Transverse colon (tissue), 4 donors: ENCODE measurements around the gene ZNF330. TPM values are rescaled to one million over a fixed set of nuclear protein-coding genes. Genes with fewer than 3 reads are reported as not detected.

Experiments
- DNase-seq: peaks from one replicate; pipeline ENCODE4 v3.0.0-alpha.2; 2019
- H3K27ac ChIP-seq, 4 donors: fragments of 200-600 bp; sonication (generic); 2 replicates each; pipeline ENCODE4 v1.5.1; 2016 to 2018; ENCODE audit warnings: inconsistent platforms in 4 of 4
- H3K27me3 ChIP-seq: fragments of 200-600 bp; sonication (generic); 2 replicates; pipeline ENCODE4 v1.5.1; 2017; ENCODE audit warnings: inconsistent platforms
- H3K36me3 ChIP-seq, 4 donors: fragments of 200-600 bp; sonication (generic); 2 replicates each; pipeline ENCODE4 v1.5.1; 2017 to 2019; ENCODE audit warnings: inconsistent platforms in 4 of 4
- H3K4me1 ChIP-seq, 4 donors: fragments of 200-600 bp; sonication (generic); 2 replicates each; pipeline ENCODE4 v1.5.1; 2017 to 2020; ENCODE audit warnings: inconsistent platforms in 4 of 4
- H3K4me3 ChIP-seq, 4 donors: fragments of 200-600 bp; sonication (generic); 1 replicate in 1 of 4; 2 replicates in 3 of 4; pipeline versions ENCODE4 v1.5.1 to v1.6.1; 2017 to 2019; ENCODE audit warnings: inconsistent platforms in 4 of 4
- H3K9me3 ChIP-seq, 2 donors: fragments of 200-600 bp; sonication (generic); 2 replicates each; pipeline ENCODE4 v1.5.1; 2017 to 2019; ENCODE audit warnings: inconsistent platforms in 2 of 2
- EP300 ChIP-seq: sonication (generic); formaldehyde crosslinking; IDR thresholded peaks from one replicate; pipeline ENCODE4 v1.6.1; 2017; ENCODE audit warnings: antibody characterized with exemption, low read depth
- POLR2A ChIP-seq: fragments of 450-650 bp; IDR thresholded peaks from one replicate; pipeline ENCODE4 v1.6.1; 2016; ENCODE audit warnings: antibody characterized with exemption, mild to moderate bottlenecking, moderate library complexity
- POLR2AphosphoS5 ChIP-seq, 3 donors: sonication (generic); formaldehyde crosslinking; IDR thresholded peaks; one replicate each; pipeline ENCODE4 v1.6.1; 2016; ENCODE audit warnings: antibody characterized with exemption in 3 of 3
- WGBS, 2 donors: methylation state at CpG; one replicate each; pipeline ENCODE4 v1.1.5; 2018; ENCODE audit warnings: low coverage in 1 of 2; 5-methylcytosine and 5-hydroxymethylcytosine counted together
- in situ Hi-C, 4 donors: fragments of 200-750 bp; cut with MboI; loops; one replicate each; pipeline versions ENCODE4 v1.15.0 to v1.15.1; 2017; ENCODE audit warnings: low sequenced_read_pairs in 3 of 4, low pct_ligation_motif_present in 1 of 4, low pct_unique_long_range_greater_than_20kb in 1 of 4
- intact Hi-C: fragments of 100-400 bp; cut with DNase I; formaldehyde crosslinking; loops from one replicate; pipeline ENCODE4 v1.15.1; 2023; ENCODE audit warnings: low total_unique reads
- total RNA-seq, 4 donors: library from RNA; depleted of rRNA; stranded (reverse); fragments of >200 nt; gene quantifications; one replicate each; pipeline ENCODE4 v1.1.0, GENCODE V29; 2016
- TF ChIP-seq, protein P1 (sequence below), 5 experiments: fragments of 200-600 bp in 3 of 5; fragments of 450-650 bp in 2 of 5; sonication (generic) in 3 of 5; IDR thresholded peaks; 1 replicate in 2 of 5; 2 replicates in 3 of 5; pipeline ENCODE4 v1.5.1; 2016 to 2017; ENCODE audit warnings: antibody characterized with exemption in 5 of 5, inconsistent platforms in 3 of 5, mild to moderate bottlenecking in 2 of 5, moderate library complexity in 1 of 5

Gene ZNF330
- total RNA-seq, 4 donors from 2014 or later: 9.4 to 144 (median 22.0) TPM

DNA sequence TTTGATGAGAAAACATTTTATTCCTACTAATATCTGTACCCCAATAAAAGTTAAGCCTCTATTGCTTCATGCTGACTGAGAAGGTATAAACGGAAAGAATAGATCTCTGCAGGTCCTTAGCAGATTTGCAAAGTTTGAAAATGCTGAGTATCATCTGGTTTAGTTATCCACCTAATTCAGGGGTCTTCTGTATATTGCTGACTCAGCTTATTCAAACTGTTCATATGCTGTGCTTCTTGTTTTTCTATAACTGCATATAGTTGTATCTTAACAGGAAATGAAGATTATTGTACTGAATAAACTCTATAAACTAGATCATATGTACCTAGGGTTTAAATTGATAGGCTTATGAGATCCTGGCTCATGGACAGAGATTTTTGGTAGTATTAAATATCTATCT is 23.7 kb downstream of the ZNF330 start:
- Histone ChIP-seq H3K9me3 (no peaks in the 10 kb centered on the region), H3K4me1 (no peaks in the 10 kb centered on the region), H3K27ac (no peak overlapping the region), H3K27me3 (no peaks in the 10 kb centered on the region), H3K4me3 (no peak overlapping the region), H3K36me3 (no peaks in the 10 kb centered on the region)
- intact Hi-C loops (no loop called here), in situ Hi-C loops (no loop called here)
- 88 to 89% methylated on average over 1 of the region's 1 CpG for WGBS, 2 donors
- no peak for TF ChIP-seq POLR2AphosphoS5 (IDR thresholded peaks at IDR 0.05)
- TF ChIP-seq, protein P1, sequence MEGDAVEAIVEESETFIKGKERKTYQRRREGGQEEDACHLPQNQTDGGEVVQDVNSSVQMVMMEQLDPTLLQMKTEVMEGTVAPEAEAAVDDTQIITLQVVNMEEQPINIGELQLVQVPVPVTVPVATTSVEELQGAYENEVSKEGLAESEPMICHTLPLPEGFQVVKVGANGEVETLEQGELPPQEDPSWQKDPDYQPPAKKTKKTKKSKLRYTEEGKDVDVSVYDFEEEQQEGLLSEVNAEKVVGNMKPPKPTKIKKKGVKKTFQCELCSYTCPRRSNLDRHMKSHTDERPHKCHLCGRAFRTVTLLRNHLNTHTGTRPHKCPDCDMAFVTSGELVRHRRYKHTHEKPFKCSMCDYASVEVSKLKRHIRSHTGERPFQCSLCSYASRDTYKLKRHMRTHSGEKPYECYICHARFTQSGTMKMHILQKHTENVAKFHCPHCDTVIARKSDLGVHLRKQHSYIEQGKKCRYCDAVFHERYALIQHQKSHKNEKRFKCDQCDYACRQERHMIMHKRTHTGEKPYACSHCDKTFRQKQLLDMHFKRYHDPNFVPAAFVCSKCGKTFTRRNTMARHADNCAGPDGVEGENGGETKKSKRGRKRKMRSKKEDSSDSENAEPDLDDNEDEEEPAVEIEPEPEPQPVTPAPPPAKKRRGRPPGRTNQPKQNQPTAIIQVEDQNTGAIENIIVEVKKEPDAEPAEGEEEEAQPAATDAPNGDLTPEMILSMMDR (IDR thresholded peaks at IDR 0.05): no peak
- TF ChIP-seq POLR2A: no peak
- no peak for TF ChIP-seq EP300
- DNase-seq: no peak

DNA sequence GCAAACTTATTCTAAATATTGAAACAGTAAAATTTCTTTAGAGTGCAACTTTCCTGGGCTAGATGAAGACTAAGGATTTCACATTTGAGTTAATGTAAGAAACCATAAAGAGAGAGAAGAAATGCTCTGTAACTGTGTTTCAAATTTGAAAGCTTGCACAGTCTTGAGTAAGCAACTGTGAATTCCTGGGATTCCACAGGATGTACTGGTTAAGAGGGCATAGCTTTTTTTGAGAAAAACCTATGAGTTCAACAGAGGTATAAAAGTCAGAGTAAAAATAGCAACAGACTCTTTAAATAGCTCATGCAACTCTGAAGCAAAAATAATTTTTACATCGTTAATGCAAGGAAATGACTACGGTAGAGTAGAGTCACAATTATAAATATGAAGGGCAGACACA is 25.5 kb downstream of the ZNF330 start:
- Histone ChIP-seq H3K27ac (no peak overlapping the region), H3K36me3 (no peaks in the 10 kb centered on the region), H3K9me3 (no peaks in the 10 kb centered on the region), H3K4me3 (no peak overlapping the region), H3K4me1 (no peaks in the 10 kb centered on the region), H3K27me3 (no peaks in the 10 kb centered on the region)
- TF ChIP-seq, protein P1 (IDR thresholded peaks at IDR 0.05): no peak
- no peak for TF ChIP-seq POLR2A
- TF ChIP-seq EP300: no peak
- intact Hi-C loops: no loop called here
- 23 to 52% methylated on average over 2 of the region's 2 CpGs for WGBS, 2 donors
- no peak for DNase-seq
- in situ Hi-C loops: no loop called here

DNA sequence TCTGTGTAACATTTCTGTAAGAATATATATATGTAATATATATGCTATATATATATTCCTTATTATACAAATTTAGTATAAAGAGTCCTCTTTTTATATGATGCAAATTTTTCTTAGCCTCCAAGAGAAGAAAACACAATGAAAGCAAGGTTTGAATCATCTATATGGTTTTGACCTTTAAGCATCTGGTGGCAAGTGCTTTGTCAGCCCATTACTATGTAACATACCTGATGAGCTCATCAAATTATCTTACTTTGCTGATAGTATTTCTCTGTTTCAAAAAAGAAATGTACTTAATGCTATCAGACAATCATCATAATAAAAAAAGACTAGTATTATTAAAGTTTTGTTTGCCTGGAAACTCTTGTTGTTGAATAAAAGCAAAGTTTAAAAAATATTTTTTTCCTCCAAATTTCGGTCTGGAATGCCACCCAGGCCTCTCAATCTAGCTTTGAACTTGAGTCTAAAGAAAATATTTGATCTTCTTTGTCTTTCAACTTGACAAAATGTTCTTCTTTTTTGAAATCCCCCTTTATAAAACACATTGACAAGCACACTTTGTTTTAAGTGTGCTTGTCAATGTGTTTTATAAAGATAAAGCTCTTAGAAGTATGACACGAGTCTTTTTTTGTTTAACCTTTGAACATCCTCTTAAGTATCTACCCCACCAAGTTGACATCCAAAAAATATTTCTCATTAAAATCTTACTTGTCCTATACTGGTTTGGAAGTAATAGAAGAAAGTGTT is 26.2 kb downstream of the ZNF330 start:
- Histone ChIP-seq H3K27ac (no peak overlapping the region), H3K4me1 (no peaks in the 10 kb centered on the region), H3K36me3 (no peaks in the 10 kb centered on the region), H3K9me3 (no peaks in the 10 kb centered on the region), H3K4me3 (no peak overlapping the region), H3K27me3 (no peaks in the 10 kb centered on the region)
- no peak for TF ChIP-seq POLR2AphosphoS5 (IDR thresholded peaks at IDR 0.05)
- TF ChIP-seq POLR2A: no peak
- TF ChIP-seq EP300: no peak
- TF ChIP-seq, protein P1 (IDR thresholded peaks at IDR 0.05): no peak
- in situ Hi-C loops: no loop called here
- DNase-seq: no peak
- 39 to 58% methylated on average over 2 of the region's 2 CpGs for WGBS, 2 donors
- intact Hi-C loops: no loop called here

DNA sequence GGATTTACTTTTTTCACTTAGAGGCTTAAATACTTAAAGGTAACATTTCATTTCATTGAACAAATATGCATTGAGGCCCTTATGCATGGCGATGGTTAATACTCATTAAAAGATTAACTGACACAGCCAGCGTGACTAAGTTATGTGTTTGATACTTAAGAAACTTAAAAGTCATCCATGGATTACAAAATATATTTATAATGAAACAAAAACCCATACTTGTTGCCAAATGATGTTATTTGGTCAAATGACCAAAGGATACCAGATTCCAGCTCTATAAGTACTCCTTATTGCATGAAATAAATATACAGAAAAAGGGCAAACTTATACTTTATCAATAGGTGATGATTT is 26.7 kb downstream of the ZNF330 start:
- WGBS, 2 donors: 66 to 90% methylated on average over 2 of the region's 2 CpGs
- Histone ChIP-seq H3K27ac (no peak overlapping the region), H3K9me3 (no peaks in the 10 kb centered on the region), H3K4me3 (no peak overlapping the region), H3K36me3 (no peaks in the 10 kb centered on the region), H3K4me1 (no peaks in the 10 kb centered on the region), H3K27me3 (no peaks in the 10 kb centered on the region)
- intact Hi-C loops (no loop called here), in situ Hi-C loops (no loop called here)
- no peak for DNase-seq
- TF ChIP-seq POLR2A: no peak
- no peak for TF ChIP-seq POLR2AphosphoS5 (IDR thresholded peaks at IDR 0.05)
- TF ChIP-seq, protein P1 (IDR thresholded peaks at IDR 0.05): no peak
- TF ChIP-seq EP300: no peak
